GM18951 (cell line): ENCODE results near the gene CXCL17.

Source experiments
- POLR2A ChIP-seq: IDR thresholded peaks from 4 replicates; pipeline ENCODE4 v1.6.1; 2011; ENCODE audit warnings: mild to moderate bottlenecking; ENCODE audit not compliant: insufficient read length, insufficient read depth; ENCODE audit errors: extremely low read depth
- in situ Hi-C: fragments of 300-500 bp; cut with MboI; formaldehyde crosslinking; loops from one replicate; pipeline ENCODE4 v1.12.0; 2022; ENCODE audit warnings: low sequenced_read_pairs, mixed read lengths, inconsistent platforms; ENCODE audit not compliant: unreplicated experiment

The CXCL17 gene

GRCh38 chr19:42410371-42410770 lies 32.4 kb downstream of the CXCL17 start:
- in situ Hi-C loops, result no loop called here
- TF ChIP-seq POLR2A, result no peak

GRCh38 chr19:42409477-42409876 lies 33.3 kb downstream of the CXCL17 start:
- no peak for TF ChIP-seq POLR2A
- in situ Hi-C loops, result no loop called here

- TF ChIP-seq POLR2A, result no peak
- in situ Hi-C loops, result no loop called here
Observed at GRCh38 chr19:42407816-42408175, 35.0 kb downstream of the CXCL17 start.

DNA sequence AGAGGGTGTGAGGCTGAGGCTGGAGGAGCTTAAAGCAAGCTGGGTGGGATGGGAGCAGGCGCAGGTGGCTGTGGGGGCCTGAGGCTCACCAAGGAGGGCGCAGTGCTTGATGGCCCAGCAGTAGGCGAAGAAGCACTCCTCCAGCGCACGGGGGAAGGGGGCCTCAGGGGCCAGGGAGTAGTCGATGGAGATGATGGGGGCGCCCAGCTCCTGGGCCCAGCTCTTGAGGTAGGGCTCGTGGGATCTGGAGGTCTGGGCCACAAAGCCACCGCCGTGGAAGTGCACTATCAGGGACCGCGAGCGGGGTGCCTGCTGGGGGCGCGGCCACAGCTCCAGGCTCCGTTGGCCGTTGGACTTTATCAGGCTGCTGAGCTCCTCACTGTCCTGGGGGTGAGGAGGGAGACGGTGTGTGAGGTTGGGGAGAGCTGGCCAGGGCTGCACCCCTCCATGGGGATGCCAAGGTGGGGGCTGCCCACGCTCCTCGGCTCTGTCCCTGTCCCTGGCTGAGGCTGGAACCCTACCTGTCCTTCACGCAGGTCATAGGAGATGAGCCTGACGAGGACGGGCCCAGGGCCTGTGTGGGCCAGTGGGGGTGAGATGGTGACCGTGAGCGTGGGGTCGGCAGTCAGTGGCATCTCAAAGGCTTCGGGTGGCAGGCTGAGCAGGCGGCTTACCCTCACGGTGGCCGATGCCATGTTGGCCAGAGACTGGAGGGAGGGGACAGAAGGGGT lies 35.5 kb downstream of the CXCL17 start:
- in situ Hi-C loops, result no loop called here

DNA sequence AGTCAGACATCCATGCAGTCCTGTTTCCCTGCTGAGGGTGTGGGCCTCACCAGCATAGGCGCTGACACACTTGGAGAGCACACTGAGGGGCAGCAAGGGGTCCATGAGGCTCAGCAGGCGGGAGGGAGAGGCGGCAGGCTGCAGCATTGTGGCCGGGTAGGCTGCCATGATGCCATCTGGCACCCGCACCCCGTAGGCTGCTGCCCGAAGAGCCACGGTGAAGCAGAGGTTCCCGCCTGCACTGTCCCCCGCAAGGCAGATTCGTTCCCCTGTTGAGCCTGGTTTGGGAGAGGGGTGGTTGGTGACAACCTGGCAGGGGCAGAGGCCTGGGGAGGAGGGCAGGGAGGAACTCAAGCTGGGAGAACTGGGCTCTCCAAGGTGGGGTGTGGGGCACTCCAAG lies 36.6 kb downstream of the CXCL17 start:
- TF ChIP-seq POLR2A, result no peak
- in situ Hi-C loops, result no loop called here

More for the DNA sequence above, 35.5 kb downstream of the CXCL17 start:
- TF ChIP-seq POLR2A, result no peak

DNA sequence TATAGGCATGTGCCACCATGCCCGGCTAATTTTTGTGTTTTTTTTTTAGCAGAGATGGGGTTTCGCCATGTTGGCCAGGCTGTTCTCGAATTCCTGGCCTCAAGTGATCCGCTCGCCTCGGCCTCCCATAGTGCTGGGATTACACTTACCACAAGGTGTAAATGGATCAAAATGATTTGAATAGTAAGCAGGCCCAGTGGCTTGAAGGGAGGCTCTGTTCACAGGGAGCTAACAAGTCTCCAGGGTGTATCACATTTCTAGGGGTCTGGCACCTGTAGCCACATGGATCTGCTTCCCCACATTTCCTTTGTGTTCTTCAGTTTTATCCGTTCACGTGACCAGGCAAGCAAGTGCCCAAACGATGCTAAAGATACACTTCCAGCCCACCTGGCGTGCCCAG lies 39.2 kb downstream of the CXCL17 start:
- TF ChIP-seq POLR2A, result no peak
- in situ Hi-C loops, result no loop called here

DNA sequence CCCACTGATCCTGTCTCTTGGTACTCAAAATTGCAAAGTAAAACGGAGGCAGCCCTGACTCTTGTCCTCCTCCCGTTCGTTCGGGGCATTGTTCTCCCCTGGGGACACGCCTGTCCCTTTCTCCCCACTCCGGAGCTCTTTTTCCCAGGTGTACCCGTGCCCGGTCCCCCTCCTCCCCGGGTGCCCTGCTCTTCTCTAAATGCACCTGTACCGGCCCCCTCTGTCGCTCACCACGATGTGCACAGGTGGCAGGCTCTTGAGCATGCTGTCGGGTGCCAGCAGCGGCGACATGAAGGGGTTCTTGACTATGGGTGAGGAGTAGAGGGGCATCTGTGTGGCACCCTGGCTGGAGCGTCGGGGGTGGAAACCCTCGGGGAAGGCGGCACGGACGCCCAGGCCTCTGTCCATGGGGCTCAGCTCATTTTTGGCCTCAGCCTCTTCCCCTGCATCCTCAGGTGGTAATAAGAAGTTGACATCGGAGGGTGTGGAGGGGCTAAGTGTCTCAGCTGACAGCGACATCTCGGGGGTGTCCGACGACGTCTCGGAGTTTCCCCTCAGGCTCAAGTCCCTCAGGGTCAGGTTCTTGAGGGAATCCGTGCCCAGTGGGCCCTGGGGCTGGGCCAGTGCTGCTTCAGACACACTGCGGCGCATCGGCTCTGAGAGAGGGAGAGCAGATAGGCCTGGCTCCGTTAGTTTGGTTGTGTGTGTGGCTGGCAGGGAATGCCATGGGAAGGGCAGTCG lies 40.2 kb downstream of the CXCL17 start:
- no peak for TF ChIP-seq POLR2A
- in situ Hi-C loops, result no loop called here

DNA sequence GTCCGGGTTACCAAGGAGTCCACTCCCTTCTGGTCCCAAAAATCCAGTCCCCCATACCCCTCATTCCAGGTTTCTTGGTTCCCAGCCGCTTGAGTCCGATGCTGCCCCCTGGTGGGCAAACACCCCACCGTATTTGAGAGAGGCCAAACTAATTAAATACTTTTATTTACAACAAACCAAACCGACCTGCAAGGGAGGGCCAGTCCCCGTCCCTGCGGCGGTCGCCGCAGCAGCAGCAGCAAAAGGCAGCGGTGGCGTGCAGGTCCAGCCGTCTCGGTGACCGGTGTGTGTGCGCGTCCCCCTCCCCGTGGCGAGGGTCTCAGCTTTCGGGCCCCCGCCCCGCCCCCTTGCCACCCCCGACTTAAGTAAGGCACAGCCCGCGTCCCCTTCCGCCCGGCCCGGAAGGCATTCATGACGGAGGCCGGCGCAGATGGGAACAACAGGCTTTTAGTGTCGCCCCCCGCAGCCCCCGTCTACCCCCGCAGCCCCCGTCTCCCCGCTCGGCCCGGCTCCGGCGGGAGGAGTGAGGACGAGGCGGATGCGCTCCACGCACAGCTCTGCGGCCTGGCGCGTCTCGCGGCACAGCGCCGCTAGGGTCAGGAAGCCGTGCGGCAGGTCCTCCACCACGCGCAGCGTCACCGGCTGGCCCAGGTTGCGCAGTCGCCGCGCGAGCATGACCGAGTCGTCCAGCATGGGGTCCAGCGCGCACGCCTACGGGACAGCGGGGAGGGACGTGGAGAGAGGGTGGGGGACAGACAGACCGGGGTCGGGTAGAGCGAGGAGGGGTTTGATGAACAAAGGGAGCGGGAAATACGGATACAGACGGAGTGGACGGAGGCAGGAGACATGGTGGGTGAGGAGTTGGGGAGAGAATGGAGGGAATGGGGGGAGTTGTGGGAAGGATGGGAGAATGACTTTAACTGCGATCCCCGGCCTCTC lies 41.1 kb downstream of the CXCL17 start:
- peak; percentile 13 for TF ChIP-seq POLR2A
- in situ Hi-C loops, result no loop called here

DNA sequence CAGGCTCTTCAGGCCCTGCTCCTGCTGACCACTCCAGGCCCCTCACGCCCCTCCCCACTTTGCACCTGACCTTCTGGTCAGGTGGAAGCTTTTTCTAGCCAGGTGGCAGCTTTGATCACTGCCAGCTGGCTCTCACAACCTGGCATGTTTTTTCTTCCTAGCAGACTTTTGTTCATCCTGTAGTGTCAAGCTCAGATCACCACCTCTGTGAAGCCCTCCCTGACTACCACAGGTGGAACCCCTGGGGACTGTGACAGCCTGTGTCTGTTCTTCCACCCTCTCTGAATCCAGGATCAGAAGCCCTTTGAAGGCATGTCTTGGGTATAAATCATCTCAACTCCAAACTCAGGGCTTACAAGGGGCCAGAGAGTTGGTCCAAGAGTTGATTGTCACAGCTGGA lies 42.3 kb downstream of the CXCL17 start:
- in situ Hi-C loops, result no loop called here
- TF ChIP-seq POLR2A, result no peak

GRCh38 chr19:42397263-42398166 lies 45.2 kb downstream of the CXCL17 start:
- in situ Hi-C loops, result no loop called here
- no peak for TF ChIP-seq POLR2A

GRCh38 chr19:42396381-42397262 lies 46.1 kb downstream of the CXCL17 start:
- in situ Hi-C loops, result no loop called here
- peak; percentile 97 for TF ChIP-seq POLR2A
